IPS-15b (cell line): ENCODE results near the gene P2RY6.

Experiments
- H3K27me3 ChIP-seq: one replicate; pipeline ENCODE4 v1.6.1; 2013; ENCODE audit warnings: low read length; ENCODE audit not compliant: control insufficient read depth, insufficient read depth
- H3K36me3 ChIP-seq: one replicate; pipeline ENCODE4 v1.6.1; 2013; ENCODE audit warnings: low read length; ENCODE audit not compliant: control insufficient read depth, insufficient read depth
- H3K4me1 ChIP-seq: one replicate; pipeline ENCODE4 v1.6.1; 2013; ENCODE audit warnings: mild to moderate bottlenecking, low read length; ENCODE audit not compliant: control insufficient read depth, insufficient read depth
- H3K4me3 ChIP-seq: one replicate; pipeline ENCODE4 v1.5.1; 2013; ENCODE audit warnings: low read depth, low read length
- H3K9ac ChIP-seq: one replicate; pipeline ENCODE4 v1.6.1; 2013; ENCODE audit warnings: low read depth, mild to moderate bottlenecking, low read length
- H3K9me3 ChIP-seq: one replicate; pipeline ENCODE4 v1.6.1; 2013; ENCODE audit warnings: mild to moderate bottlenecking, low read length; ENCODE audit not compliant: control insufficient read depth, insufficient read depth

P2RY6 gene

GRCh38 chr11:73274722-73275380 is 2.7 kb downstream of the P2RY6 start:
- Histone ChIP-seq H3K4me1 (no peaks in the 10 kb centered on the region), H3K4me3 (no peak overlapping the region), H3K9ac (no peak overlapping the region), H3K9me3 (no peaks in the 10 kb centered on the region), H3K27me3 (no peaks in the 10 kb centered on the region), H3K36me3 (no peaks in the 10 kb centered on the region)

DNA sequence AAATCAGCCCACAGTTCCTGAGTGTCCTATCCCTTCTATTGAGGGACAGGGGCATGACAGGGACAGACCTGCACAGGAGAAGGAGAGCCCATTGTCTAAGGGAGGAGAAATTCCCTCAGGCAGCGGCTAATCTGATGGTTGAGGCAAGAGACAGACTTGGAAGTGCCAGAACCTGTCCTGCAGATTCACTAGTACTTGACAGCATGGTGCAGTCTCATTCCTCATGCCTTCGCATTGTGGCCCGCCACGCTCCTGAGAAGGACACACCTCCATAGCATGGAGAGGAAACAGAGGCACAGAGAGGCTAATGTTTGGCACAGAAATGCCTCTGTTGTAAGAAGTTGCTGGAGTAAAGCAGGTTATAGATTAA is 3.2 kb downstream of the P2RY6 start:
- H3K4me3 ChIP-seq = no peak overlapping the region
- no peaks in the 10 kb centered on the region for H3K4me1 ChIP-seq
- H3K36me3 ChIP-seq = no peaks in the 10 kb centered on the region
- H3K9ac ChIP-seq = no peak overlapping the region
- no peaks in the 10 kb centered on the region for H3K9me3 ChIP-seq
- H3K27me3 ChIP-seq = no peaks in the 10 kb centered on the region

GRCh38 chr11:73277467-73277866 is 5.3 kb downstream of the P2RY6 start:
- Histone ChIP-seq H3K27me3 (no peaks in the 10 kb centered on the region), H3K9ac (no peak overlapping the region), H3K4me1 (no peaks in the 10 kb centered on the region), H3K36me3 (no peaks in the 10 kb centered on the region), H3K9me3 (no peaks in the 10 kb centered on the region), H3K4me3 (no peak overlapping the region)

GRCh38 chr11:73280626-73281025 is 8.5 kb downstream of the P2RY6 start:
- Histone ChIP-seq H3K9ac (no peak overlapping the region), H3K4me1 (no peaks in the 10 kb centered on the region), H3K9me3 (no peaks in the 10 kb centered on the region), H3K36me3 (no peaks in the 10 kb centered on the region), H3K4me3 (no peak overlapping the region), H3K27me3 (no peaks in the 10 kb centered on the region)

- Histone ChIP-seq H3K9me3 (no peaks in the 10 kb centered on the region), H3K27me3 (no peaks in the 10 kb centered on the region), H3K4me1 (no peaks in the 10 kb centered on the region), H3K9ac (no peak overlapping the region), H3K36me3 (no peaks in the 10 kb centered on the region), H3K4me3 (no peak overlapping the region)
Measured at GRCh38 chr11:73281201-73281741, 9.1 kb downstream of the P2RY6 start.

GRCh38 chr11:73281796-73282660 is 9.9 kb downstream of the P2RY6 start:
- Histone ChIP-seq H3K36me3 (no peaks in the 10 kb centered on the region), H3K9me3 (no peaks in the 10 kb centered on the region), H3K4me3 (no peak overlapping the region), H3K9ac (no peak overlapping the region), H3K27me3 (no peaks in the 10 kb centered on the region), H3K4me1 (no peaks in the 10 kb centered on the region)

- Histone ChIP-seq H3K27me3 (no peaks in the 10 kb centered on the region), H3K9ac (no peak overlapping the region), H3K4me1 (no peaks in the 10 kb centered on the region), H3K9me3 (no peaks in the 10 kb centered on the region), H3K4me3 (no peak overlapping the region), H3K36me3 (no peaks in the 10 kb centered on the region)
Measured at GRCh38 chr11:73283276-73284000, 11.3 kb downstream of the P2RY6 start.

GRCh38 chr11:73284106-73284505 is 12.0 kb downstream of the P2RY6 start:
- Histone ChIP-seq H3K27me3 (no peaks in the 10 kb centered on the region), H3K4me1 (no peaks in the 10 kb centered on the region), H3K9ac (no peak overlapping the region), H3K36me3 (no peaks in the 10 kb centered on the region), H3K9me3 (no peaks in the 10 kb centered on the region), H3K4me3 (no peak overlapping the region)

DNA sequence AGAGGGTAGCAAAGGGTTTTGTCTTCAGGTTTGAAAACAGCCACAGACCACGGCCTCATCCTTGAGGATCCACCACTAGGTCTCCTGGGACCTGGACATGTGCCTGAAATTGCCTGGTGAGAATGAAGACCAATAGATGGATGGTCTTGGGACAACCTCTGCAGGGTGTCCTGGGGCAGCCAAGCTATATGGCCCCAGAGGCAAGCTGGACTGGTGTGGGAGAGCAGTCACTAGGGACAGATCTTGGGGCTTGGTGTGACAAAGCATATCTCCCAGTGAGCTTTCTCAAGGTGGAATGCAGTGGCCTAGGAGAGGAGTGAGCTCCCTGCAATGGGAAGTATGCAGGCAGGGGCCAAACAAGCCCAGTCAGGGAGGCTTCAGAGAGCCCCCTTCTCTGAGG is 13.6 kb downstream of the P2RY6 start:
- no peaks in the 10 kb centered on the region for H3K27me3 ChIP-seq
- no peaks in the 10 kb centered on the region for H3K4me1 ChIP-seq
- H3K36me3 ChIP-seq = no peaks in the 10 kb centered on the region
- H3K9ac ChIP-seq = no peak overlapping the region
- H3K4me3 ChIP-seq = no peak overlapping the region
- H3K9me3 ChIP-seq = no peaks in the 10 kb centered on the region

DNA sequence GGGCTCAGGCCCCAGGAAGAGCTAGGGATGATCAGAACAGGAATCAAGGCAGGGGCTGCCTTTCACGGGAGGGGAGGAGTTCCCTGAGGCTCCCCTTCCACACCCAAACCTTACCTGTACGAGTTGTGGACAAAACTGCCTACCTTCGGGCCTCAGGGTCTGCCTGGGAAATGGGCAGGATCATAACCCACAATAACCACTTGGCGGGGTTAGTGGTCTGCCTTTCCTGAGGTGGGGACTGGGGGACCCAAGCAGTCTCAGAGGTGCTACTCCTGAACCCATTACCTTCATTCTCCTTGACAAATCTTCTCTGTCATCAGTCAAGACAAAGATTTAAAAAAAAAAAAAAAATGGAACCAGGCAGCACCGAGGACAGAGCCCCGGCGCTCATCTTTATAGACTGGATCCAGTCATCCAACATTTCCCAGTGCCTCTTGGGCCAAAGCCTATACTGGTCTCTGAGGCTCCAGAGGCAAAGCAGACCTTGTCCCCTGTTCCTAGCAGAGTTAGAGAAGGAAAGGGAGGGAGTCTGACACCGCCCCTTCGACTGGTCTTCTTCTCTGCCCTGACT is 14.2 kb downstream of the P2RY6 start:
- no peak overlapping the region for H3K9ac ChIP-seq
- H3K36me3 ChIP-seq = no peaks in the 10 kb centered on the region
- no peak overlapping the region for H3K4me3 ChIP-seq
- H3K9me3 ChIP-seq = no peaks in the 10 kb centered on the region
- H3K27me3 ChIP-seq = no peaks in the 10 kb centered on the region
- H3K4me1 ChIP-seq = no peaks in the 10 kb centered on the region

GRCh38 chr11:73287400-73288101 is 15.4 kb downstream of the P2RY6 start:
- Histone ChIP-seq H3K4me1 (no peaks in the 10 kb centered on the region), H3K4me3 (no peak overlapping the region), H3K27me3 (no peaks in the 10 kb centered on the region), H3K9me3 (no peaks in the 10 kb centered on the region), H3K36me3 (no peaks in the 10 kb centered on the region), H3K9ac (no peak overlapping the region)
